ENCODE data around the gene KCND2.

- TF ChIP-seq, protein P1, sequence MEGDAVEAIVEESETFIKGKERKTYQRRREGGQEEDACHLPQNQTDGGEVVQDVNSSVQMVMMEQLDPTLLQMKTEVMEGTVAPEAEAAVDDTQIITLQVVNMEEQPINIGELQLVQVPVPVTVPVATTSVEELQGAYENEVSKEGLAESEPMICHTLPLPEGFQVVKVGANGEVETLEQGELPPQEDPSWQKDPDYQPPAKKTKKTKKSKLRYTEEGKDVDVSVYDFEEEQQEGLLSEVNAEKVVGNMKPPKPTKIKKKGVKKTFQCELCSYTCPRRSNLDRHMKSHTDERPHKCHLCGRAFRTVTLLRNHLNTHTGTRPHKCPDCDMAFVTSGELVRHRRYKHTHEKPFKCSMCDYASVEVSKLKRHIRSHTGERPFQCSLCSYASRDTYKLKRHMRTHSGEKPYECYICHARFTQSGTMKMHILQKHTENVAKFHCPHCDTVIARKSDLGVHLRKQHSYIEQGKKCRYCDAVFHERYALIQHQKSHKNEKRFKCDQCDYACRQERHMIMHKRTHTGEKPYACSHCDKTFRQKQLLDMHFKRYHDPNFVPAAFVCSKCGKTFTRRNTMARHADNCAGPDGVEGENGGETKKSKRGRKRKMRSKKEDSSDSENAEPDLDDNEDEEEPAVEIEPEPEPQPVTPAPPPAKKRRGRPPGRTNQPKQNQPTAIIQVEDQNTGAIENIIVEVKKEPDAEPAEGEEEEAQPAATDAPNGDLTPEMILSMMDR (IDR thresholded peaks at IDR 0.05; ENCODE audit: low read depth, low read length, poor library complexity, severe bottlenecking), result no peak
- TF ChIP-seq EZH2phosphoT487 (IDR thresholded peaks at IDR 0.05; ENCODE audit: borderline replicate concordance, low read length), result no peak
Measured at GRCh38 chr7:120456699-120457098, 183.7 kb downstream of the KCND2 start.

Data from DOHH2 (cell line).